GOT3 (cell line): Measurements from ENCODE around the gene AADAT.
"Not testable (repeated sequence)": the region's sequence is repeated elsewhere in the genome, so short reads cannot be mapped to it uniquely, and the experiment has no call there.

Experiments used
- DNase-seq: peaks from one replicate; lab custom pipeline; 2025; ENCODE audit warnings: mixed read lengths; lab: John Stamatoyannopoulos, UW

AADAT gene

GRCh38 chr4:170090352-170091052, 746 bp upstream of the AADAT start:
- no peak for DNase-seq

- DNase-seq: no peak
Observed at GRCh38 chr4:170089274-170089667, 485 bp downstream of the AADAT start.

GRCh38 chr4:170088716-170089115, 1.0 kb downstream of the AADAT start:
- DNase-seq: no peak

- no peak for DNase-seq
Observed at GRCh38 chr4:170087163-170087700, 2.5 kb downstream of the AADAT start.

GRCh38 chr4:170083541-170083940, 6.2 kb downstream of the AADAT start:
- DNase-seq: no peak

- no peak for DNase-seq
Observed at GRCh38 chr4:170080496-170080895, 9.3 kb downstream of the AADAT start.

GRCh38 chr4:170079981-170080380, 9.8 kb downstream of the AADAT start:
- DNase-seq: no peak

- DNase-seq: no peak
Observed at GRCh38 chr4:170071196-170071595, 18.6 kb downstream of the AADAT start.

- DNase-seq: no peak
Observed at GRCh38 chr4:170068438-170069128, 21.2 kb downstream of the AADAT start.

- no peak for DNase-seq
Observed at GRCh38 chr4:170059421-170059820, 30.3 kb downstream of the AADAT start.

- no peak for DNase-seq
Observed at GRCh38 chr4:170058826-170059225, 30.9 kb downstream of the AADAT start.

GRCh38 chr4:170057866-170058265, 31.9 kb downstream of the AADAT start:
- DNase-seq: no peak

GRCh38 chr4:170052919-170053318, 36.8 kb downstream of the AADAT start:
- no peak for DNase-seq

GRCh38 chr4:170051402-170051801, 38.4 kb downstream of the AADAT start:
- DNase-seq: no peak

- DNase-seq: no peak
Observed at GRCh38 chr4:170049766-170050165, 40.0 kb downstream of the AADAT start.

GRCh38 chr4:170047771-170048354, 41.9 kb downstream of the AADAT start:
- no peak for DNase-seq

GRCh38 chr4:170046156-170046555, 43.6 kb downstream of the AADAT start:
- not testable (repeated sequence) for DNase-seq

GRCh38 chr4:170040031-170040680, 49.6 kb downstream of the AADAT start:
- DNase-seq: no peak

- DNase-seq: no peak
Observed at GRCh38 chr4:170038769-170039168, 51.0 kb downstream of the AADAT start.

- DNase-seq: no peak
Observed at GRCh38 chr4:170038232-170038631, 51.5 kb downstream of the AADAT start.

GRCh38 chr4:170037481-170037880, 52.3 kb downstream of the AADAT start:
- no peak for DNase-seq

- DNase-seq: no peak
Observed at GRCh38 chr4:170035845-170036244, 53.9 kb downstream of the AADAT start.

- DNase-seq: no peak
Observed at GRCh38 chr4:170035231-170035630, 54.5 kb downstream of the AADAT start.
